CD4-positive, CD25-positive, alpha-beta regulatory T cell (primary cell): ENCODE data around the gene HHAT. TPM values are rescaled to one million over a fixed set of nuclear protein-coding genes. Genes with fewer than 3 reads are reported as not detected.

Source experiments
- ATAC-seq, 2 donors: fragments of 150-1000 bp; cut with Tn5 transposase; one replicate each; pipeline ENCODE4 v1.10.0; 2021; ENCODE audit warnings: low read depth in 2 of 2, moderate number of reproducible peaks in 2 of 2, moderate library complexity in 1 of 2
- DNase-seq, 3 donors: peaks; one replicate each; pipeline versions ENCODE4 v3.0.0 to v3.0.0-alpha.2; 2012 to 2022; ENCODE audit warnings: mixed read lengths in 1 of 3
- H3K27ac ChIP-seq: one replicate; pipeline ENCODE4 v1.7.0; 2013; ENCODE audit warnings: mild to moderate bottlenecking, low read length; ENCODE audit not compliant: insufficient read depth, poor library complexity, severe bottlenecking
- H3K27me3 ChIP-seq: one replicate; pipeline ENCODE4 v1.7.0; 2013; ENCODE audit warnings: low read length; ENCODE audit not compliant: control insufficient read depth, insufficient read depth
- H3K36me3 ChIP-seq: one replicate; pipeline ENCODE4 v1.7.0; 2013; ENCODE audit warnings: mild to moderate bottlenecking, low read length, moderate library complexity; ENCODE audit not compliant: control insufficient read depth, insufficient read depth
- H3K4me1 ChIP-seq: 2 replicates; pipeline ENCODE4 v1.7.0; 2013; ENCODE audit warnings: mild to moderate bottlenecking, low read length; ENCODE audit not compliant: insufficient read depth, control insufficient read depth, poor library complexity, severe bottlenecking
- H3K4me3 ChIP-seq: one replicate; pipeline ENCODE4 v1.7.0; 2013; ENCODE audit warnings: low read depth, mild to moderate bottlenecking, low read length, moderate library complexity
- H3K9me3 ChIP-seq, 2 experiments: 1 replicate in 1 of 2; 2 replicates in 1 of 2; pipeline ENCODE4 v1.7.0; 2013; ENCODE audit warnings: low read length in 2 of 2, mild to moderate bottlenecking in 1 of 2, moderate library complexity in 1 of 2; ENCODE audit not compliant: control insufficient read depth in 2 of 2
- H3K27ac Mint-ChIP-seq, 3 donors: one replicate each; pipeline ENCODE4 v1.8.0; 2020 to 2022; ENCODE audit warnings: mild to moderate bottlenecking in 3 of 3, mixed read lengths in 3 of 3, moderate library complexity in 2 of 3
- H3K27me3 Mint-ChIP-seq: one replicate; pipeline ENCODE4 v1.8.0; 2022; ENCODE audit warnings: mild to moderate bottlenecking, mixed read lengths
- H3K36me3 Mint-ChIP-seq: one replicate; pipeline ENCODE4 v1.8.0; 2020; ENCODE audit warnings: mixed read lengths
- H3K4me1 Mint-ChIP-seq, 4 donors: one replicate each; pipeline ENCODE4 v1.8.0; 2020 to 2022; ENCODE audit warnings: mixed read lengths in 4 of 4, mild to moderate bottlenecking in 1 of 4
- H3K4me3 Mint-ChIP-seq, 4 donors: one replicate each; pipeline ENCODE4 v1.8.0; 2020 to 2022; ENCODE audit warnings: mild to moderate bottlenecking in 4 of 4, mixed read lengths in 4 of 4, moderate library complexity in 3 of 4
- H3K9me3 Mint-ChIP-seq, 7 donors: one replicate each; pipeline ENCODE4 v1.8.0; 2020 to 2022; ENCODE audit warnings: mixed read lengths in 7 of 7, mild to moderate bottlenecking in 3 of 7, moderate library complexity in 2 of 7
- polyA plus RNA-seq, 4 donors: library from polyadenylated mRNA; unstranded; fragments of 300-500 nt; fragmentation: Illumina TruSeq; gene quantifications; one replicate each; pipeline ENCODE4 v1.2.3, GENCODE V29; 2021
- total RNA-seq: library from RNA; stranded (reverse); gene quantifications from one replicate; pipeline ENCODE4 v1.2.3, GENCODE V29; 2022

HHAT gene
- total and polyA plus RNA-seq, 5 donors from 2014 or later, result 1.4 to 6.0 (median 2.0) TPM

DNA sequence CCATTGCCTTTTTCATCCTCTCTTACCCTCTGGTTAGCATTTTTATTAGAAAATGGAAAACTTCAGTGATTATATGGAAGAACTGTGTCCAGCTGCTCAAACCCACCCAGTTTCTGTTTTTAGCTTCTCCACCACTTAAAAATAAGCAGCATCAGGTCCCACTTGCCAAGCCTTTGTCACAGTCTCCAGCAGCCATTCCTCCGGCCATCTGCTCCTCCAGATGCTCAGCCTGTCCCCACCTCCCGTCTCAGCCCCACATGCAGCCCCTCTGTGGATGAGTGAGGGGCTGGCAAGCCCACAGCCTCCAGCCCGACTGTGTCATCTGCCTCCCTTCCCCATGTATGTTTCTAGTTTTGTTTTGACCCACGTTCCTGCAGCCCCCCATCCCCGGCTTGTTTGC lies 289.7 kb downstream of the HHAT start:
- no peak overlapping the region for H3K27ac ChIP-seq
- DNase-seq (no peak), ATAC-seq (no peak)
- H3K4me1 ChIP-seq, result no peaks in the 10 kb centered on the region
- H3K4me3 ChIP-seq, result no peak overlapping the region
- no peaks in the 10 kb centered on the region for H3K36me3 ChIP-seq
- H3K9me3 ChIP-seq, result no peaks in the 10 kb centered on the region
- no peaks in the 10 kb centered on the region for H3K4me1 Mint-ChIP-seq
- H3K27me3 ChIP-seq, result no peaks in the 10 kb centered on the region
- peaks cover 0 to 5% (median 0%) of the 10 kb centered on the region in 7 donors for H3K9me3 Mint-ChIP-seq
- H3K27me3 Mint-ChIP-seq, result peaks cover 5% of the 10 kb centered on the region
- no peak overlapping the region for H3K4me3 Mint-ChIP-seq
- no peaks in the 10 kb centered on the region for H3K36me3 Mint-ChIP-seq
- no peak overlapping the region for H3K27ac Mint-ChIP-seq

DNA sequence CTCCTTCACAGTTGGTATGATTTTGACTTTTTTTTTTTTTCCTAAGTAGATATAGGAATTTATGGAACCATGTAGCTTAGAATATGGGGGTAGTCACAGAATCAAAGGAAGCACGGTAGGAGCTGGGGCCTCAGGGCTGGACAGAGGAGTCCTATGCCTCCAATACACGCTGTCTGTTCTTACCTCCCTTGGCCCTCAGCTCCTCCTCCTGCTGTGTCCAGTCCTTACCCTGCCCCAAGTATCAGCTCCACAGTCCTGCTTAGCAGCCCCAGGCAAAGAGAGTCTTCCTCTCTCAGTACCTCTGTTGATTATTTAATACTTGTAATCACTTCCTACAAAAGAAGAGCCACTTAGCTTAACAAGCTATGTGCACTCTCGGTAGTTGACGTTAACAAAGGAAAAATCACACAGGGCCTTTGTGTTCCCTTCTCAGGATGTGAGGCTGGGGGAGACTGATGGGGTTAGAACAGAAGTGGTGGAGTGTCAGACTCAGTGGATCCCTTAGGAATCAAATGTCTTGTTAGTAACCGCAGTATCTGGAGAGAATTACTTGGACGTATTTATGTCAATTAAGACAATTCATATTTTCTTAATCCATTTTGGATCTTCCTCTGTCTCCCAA lies 292.3 kb downstream of the HHAT start:
- Mint-ChIP-seq H3K27me3 (peaks cover under 1% of the 10 kb centered on the region), H3K27ac (no peak overlapping the region), H3K4me1 (no peaks in the 10 kb centered on the region), H3K4me3 (no peak overlapping the region), H3K36me3 (no peaks in the 10 kb centered on the region), H3K9me3 (peaks cover 0 to 5% (median 0%) of the 10 kb centered on the region in 7 donors)
- Histone ChIP-seq H3K36me3 (no peaks in the 10 kb centered on the region), H3K27ac (no peak overlapping the region), H3K27me3 (no peaks in the 10 kb centered on the region), H3K9me3 (no peaks in the 10 kb centered on the region), H3K4me1 (no peaks in the 10 kb centered on the region), H3K4me3 (no peak overlapping the region)
- DNase-seq (no peak), ATAC-seq (no peak)

DNA sequence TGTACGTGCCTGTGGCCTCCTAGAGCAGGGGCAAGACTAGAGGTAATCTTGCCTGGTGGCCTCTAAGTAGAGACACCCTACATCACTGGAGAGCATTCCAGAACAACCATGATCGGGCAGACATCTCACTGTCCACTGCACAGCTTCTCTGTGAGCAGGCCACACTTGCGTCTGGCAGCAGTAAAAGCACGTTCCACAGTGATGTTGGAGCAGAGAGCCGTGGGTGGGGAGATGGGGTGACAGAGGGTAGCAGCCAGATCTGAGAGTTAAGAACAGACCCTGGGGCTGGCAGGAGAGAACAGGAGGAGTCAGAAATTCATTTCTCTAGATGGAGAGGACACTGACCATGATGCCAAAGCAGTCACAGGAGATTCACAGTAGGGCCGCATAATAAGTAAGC lies 293.0 kb downstream of the HHAT start:
- no peaks in the 10 kb centered on the region for H3K27me3 Mint-ChIP-seq
- no peak overlapping the region for H3K4me3 Mint-ChIP-seq
- Histone ChIP-seq H3K36me3 (no peaks in the 10 kb centered on the region), H3K4me1 (no peaks in the 10 kb centered on the region), H3K9me3 (no peaks in the 10 kb centered on the region), H3K4me3 (no peak overlapping the region), H3K27ac (no peak overlapping the region), H3K27me3 (no peaks in the 10 kb centered on the region)
- DNase-seq (no peak), ATAC-seq (no peak)
- H3K36me3 Mint-ChIP-seq, result no peaks in the 10 kb centered on the region
- no peak overlapping the region for H3K27ac Mint-ChIP-seq
- H3K4me1 Mint-ChIP-seq, result no peaks in the 10 kb centered on the region
- H3K9me3 Mint-ChIP-seq, result peaks cover 0 to 5% (median 0%) of the 10 kb centered on the region in 7 donors

DNA sequence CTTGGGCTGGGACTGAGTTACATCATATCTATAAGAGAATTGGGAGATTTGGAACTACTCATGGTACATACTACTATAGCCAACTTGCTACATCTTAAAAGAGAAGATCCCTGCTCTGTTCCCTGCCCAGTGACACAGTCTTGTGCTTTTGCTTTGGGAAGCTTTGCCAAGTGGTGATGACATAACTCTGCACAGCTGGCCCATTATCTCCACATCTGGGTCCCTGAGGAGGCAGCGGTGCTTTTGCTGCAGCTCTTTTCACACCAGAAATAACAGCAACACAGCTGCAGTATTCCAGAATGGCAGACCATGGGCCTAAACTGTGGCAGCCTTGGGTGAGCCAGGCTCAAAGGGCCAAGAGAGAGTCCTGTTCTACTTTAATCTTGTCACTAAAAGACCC lies 296.0 kb downstream of the HHAT start:
- no peak overlapping the region for H3K4me3 ChIP-seq
- Mint-ChIP-seq H3K27me3 (no peaks in the 10 kb centered on the region), H3K4me3 (no peak overlapping the region), H3K9me3 (peaks cover 0 to 5% (median 0%) of the 10 kb centered on the region in 7 donors), H3K27ac (no peak overlapping the region), H3K36me3 (no peaks in the 10 kb centered on the region), H3K4me1 (no peaks in the 10 kb centered on the region)
- H3K27me3 ChIP-seq, result no peaks in the 10 kb centered on the region
- no peak for ATAC-seq
- no peaks in the 10 kb centered on the region for H3K4me1 ChIP-seq
- no peaks in the 10 kb centered on the region for H3K36me3 ChIP-seq
- H3K27ac ChIP-seq, result no peak overlapping the region
- no peak for DNase-seq
- no peaks in the 10 kb centered on the region for H3K9me3 ChIP-seq

DNA sequence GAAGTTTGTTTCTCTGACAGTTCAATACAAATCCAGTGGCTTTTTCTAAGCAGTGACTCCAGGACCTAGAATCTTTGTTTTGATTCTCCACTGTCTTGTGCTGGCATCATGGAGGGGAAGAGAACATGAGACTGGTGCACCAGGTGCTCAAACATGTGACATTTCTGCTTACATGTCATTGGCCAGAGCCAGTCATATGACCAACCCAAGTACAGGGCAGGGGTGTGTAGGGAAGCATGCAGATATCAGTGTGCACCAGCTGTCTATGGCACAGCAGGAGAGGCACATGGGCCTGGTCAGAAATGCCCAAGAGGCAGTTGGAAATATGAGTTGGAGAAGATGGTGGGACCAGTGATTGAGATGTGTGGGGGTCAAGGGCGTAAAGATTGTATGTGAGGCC lies 297.0 kb downstream of the HHAT start:
- Mint-ChIP-seq H3K36me3 (no peaks in the 10 kb centered on the region), H3K4me1 (no peaks in the 10 kb centered on the region), H3K9me3 (peaks cover 0 to 5% (median 0%) of the 10 kb centered on the region in 7 donors), H3K27me3 (no peaks in the 10 kb centered on the region), H3K27ac (no peak overlapping the region), H3K4me3 (no peak overlapping the region)
- no peaks in the 10 kb centered on the region for H3K9me3 ChIP-seq
- H3K4me3 ChIP-seq, result no peak overlapping the region
- H3K27ac ChIP-seq, result no peak overlapping the region
- H3K4me1 ChIP-seq, result no peaks in the 10 kb centered on the region
- no peak for DNase-seq
- no peaks in the 10 kb centered on the region for H3K36me3 ChIP-seq
- ATAC-seq, result no peak
- no peaks in the 10 kb centered on the region for H3K27me3 ChIP-seq

DNA sequence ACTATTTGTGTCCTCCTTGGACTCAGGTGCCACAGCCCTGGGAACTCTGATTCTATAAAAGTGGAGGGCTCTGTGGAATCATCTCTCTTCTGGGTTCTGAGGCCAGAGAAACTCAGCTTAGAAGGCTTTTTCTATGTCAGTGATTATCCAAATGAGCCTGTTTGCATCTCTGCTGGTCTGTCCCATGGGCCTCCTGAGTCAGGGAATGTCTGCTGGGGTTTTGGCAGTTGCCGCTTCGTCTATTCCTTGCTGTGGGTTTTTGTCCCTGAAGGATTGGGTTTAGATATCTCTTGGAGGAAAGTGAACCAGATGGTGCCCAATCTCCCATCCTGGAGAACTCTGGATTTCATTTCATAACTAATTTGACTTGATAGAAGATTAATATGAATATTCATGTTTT lies 297.6 kb downstream of the HHAT start:
- DNase-seq (no peak), ATAC-seq (no peak)
- Mint-ChIP-seq H3K9me3 (peaks cover 0 to 4% (median 0%) of the 10 kb centered on the region in 7 donors), H3K36me3 (no peaks in the 10 kb centered on the region), H3K27ac (no peak overlapping the region), H3K4me3 (no peak overlapping the region), H3K27me3 (no peaks in the 10 kb centered on the region), H3K4me1 (no peaks in the 10 kb centered on the region)
- no peaks in the 10 kb centered on the region for H3K4me1 ChIP-seq
- no peak overlapping the region for H3K4me3 ChIP-seq
- no peak overlapping the region for H3K27ac ChIP-seq
- no peaks in the 10 kb centered on the region for H3K36me3 ChIP-seq
- H3K9me3 ChIP-seq, result no peaks in the 10 kb centered on the region
- no peaks in the 10 kb centered on the region for H3K27me3 ChIP-seq

DNA sequence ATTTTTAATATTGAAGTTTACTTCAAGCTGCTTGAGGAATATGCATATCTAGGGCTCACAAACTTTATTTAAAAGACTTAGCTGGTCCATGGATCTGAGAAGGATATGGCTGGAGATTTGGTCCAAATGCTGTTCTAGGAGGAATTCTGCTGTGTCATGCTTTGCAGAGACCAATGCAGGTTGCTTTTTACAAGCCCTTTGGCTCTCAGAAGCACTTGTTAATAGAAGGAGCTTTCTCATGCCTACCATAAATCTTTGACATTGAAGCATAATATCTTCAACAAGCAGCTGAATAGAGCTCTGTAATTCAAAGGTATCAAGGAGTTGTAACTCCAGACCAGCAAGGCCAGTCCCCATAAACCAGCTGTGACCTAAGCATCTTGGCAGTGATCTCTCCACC lies 299.1 kb downstream of the HHAT start:
- Mint-ChIP-seq H3K4me1 (no peaks in the 10 kb centered on the region), H3K36me3 (no peaks in the 10 kb centered on the region), H3K27ac (no peak overlapping the region), H3K4me3 (no peak overlapping the region), H3K27me3 (no peaks in the 10 kb centered on the region), H3K9me3 (no peaks in the 10 kb centered on the region)
- Histone ChIP-seq H3K27me3 (no peaks in the 10 kb centered on the region), H3K27ac (no peak overlapping the region), H3K4me1 (no peaks in the 10 kb centered on the region), H3K9me3 (no peaks in the 10 kb centered on the region), H3K36me3 (no peaks in the 10 kb centered on the region), H3K4me3 (no peak overlapping the region)
- no peak for ATAC-seq
- no peak for DNase-seq

DNA sequence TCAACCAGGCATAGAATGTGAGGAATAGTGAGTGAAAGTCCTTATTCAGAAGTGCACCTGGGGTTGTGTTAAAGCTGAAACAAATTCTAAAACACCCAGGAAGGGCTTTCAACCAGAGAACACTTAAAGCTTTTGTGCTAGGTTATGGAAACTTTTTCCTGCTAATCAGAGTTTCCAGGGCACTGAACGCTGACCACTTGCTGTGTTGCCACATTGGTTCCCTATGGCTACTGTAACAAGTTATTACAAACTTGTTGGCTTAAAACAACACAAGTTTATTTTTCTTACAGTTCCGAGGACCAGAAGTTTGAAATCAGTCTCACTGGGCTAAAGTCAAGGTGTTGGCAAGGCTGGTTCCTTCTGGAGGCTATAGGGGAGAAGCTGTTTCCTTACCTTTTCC lies 300.6 kb downstream of the HHAT start:
- Mint-ChIP-seq H3K36me3 (no peaks in the 10 kb centered on the region), H3K9me3 (no peaks in the 10 kb centered on the region), H3K4me3 (no peak overlapping the region), H3K27me3 (no peaks in the 10 kb centered on the region), H3K4me1 (no peaks in the 10 kb centered on the region), H3K27ac (no peak overlapping the region)
- Histone ChIP-seq H3K36me3 (no peaks in the 10 kb centered on the region), H3K4me1 (no peaks in the 10 kb centered on the region), H3K9me3 (no peaks in the 10 kb centered on the region), H3K27me3 (no peaks in the 10 kb centered on the region), H3K4me3 (no peak overlapping the region), H3K27ac (no peak overlapping the region)
- ATAC-seq, result no peak
- no peak for DNase-seq
